ENCODE data around the gene COQ9.
"Not testable (repeated sequence)": the region's sequence is repeated elsewhere in the genome, so short reads cannot be mapped to it uniquely, and the experiment has no call there.

COQ9 gene

DNA sequence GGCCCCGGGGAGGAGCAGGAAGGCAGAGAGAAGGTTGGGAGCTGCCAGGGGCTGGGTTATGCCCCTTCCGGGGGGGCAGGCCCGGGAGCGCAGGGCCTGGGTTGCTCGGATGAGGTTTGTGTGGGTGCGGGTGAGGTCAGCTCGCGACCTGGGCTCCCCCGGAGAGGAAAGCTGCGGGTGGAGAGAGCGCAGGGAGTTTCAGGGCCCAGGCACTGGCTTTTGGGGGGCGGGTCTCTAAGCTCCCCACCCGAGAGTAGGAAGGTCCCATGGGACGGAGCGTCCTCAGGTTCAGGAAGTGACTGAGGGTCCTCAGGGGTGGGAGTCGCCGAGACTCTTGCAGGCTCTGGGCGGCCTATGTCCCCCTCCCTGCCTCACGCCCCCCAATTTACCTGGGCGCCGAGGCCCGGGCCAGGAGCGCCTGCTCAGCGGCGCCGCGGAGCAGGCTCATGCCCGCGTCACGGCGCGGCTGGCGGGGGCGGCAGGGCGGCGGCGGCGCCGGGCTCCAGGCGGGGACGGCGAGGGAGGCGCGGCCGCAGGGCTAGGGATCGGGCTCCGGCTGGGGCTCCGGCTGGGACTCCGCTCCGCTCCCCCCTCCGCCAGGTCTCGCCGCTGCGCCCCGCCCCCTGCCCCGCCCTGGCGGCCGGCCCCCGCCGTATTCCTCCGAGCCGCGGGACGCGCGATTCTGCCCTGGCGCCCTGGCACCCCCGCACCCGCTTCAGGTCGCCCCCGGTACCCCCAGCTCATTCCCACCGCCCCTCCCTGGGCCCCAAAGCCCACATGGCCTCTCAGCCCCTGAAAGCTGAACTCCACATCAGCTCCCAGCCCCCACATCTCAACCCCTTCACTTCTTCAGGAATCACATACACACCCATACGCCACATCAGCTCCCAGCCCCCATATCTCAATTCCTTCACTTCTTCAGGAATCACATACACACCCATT lies 38.9 kb downstream of the COQ9 start, which contains the start of gene DOK4:
Gene DOK4 (minus strand): TSS at position 578 of the 942 bp plus-strand sequence. CDS start 6,986 bp downstream, outside the sequence.
- peak; percentile 38 for DNase-seq (ENCODE audit: low spot score)

GRCh38 chr16:57486858-57487834 lies 39.9 kb downstream of the COQ9 start:
- no peak for DNase-seq (ENCODE audit: low spot score)

GRCh38 chr16:57489229-57489628 lies 42.0 kb downstream of the COQ9 start:
- no peak for DNase-seq (ENCODE audit: low spot score)

- no peak for DNase-seq (ENCODE audit: low spot score)
Observed at GRCh38 chr16:57493767-57494166, 46.5 kb downstream of the COQ9 start.

DNA sequence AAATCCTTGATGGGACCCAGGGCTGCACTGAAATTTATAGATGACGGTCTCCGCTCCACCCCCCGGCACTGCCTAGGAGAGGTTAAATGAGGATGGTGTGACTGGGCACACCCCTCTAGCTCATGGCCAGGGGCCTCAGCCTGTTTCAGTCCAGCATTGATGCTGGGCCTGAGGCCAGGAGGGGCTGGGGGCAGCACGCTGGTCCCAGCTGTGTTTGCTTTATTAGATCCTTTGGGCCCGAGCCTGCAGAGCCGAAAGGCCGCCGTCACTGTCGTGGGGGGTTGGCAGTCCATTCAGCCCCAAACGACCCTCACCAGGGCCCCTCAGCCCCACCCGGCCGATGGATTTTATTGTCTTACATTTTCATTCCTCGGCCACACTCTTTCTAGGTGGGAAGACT lies 49.8 kb downstream of the COQ9 start:
- no peak for DNase-seq (ENCODE audit: low spot score)

- no peak for DNase-seq (ENCODE audit: low spot score)
Observed at GRCh38 chr16:57498031-57498430, 50.8 kb downstream of the COQ9 start.

GRCh38 chr16:57499941-57500340 lies 52.7 kb downstream of the COQ9 start:
- DNase-seq (ENCODE audit: low spot score) = not testable (repeated sequence)

DNA sequence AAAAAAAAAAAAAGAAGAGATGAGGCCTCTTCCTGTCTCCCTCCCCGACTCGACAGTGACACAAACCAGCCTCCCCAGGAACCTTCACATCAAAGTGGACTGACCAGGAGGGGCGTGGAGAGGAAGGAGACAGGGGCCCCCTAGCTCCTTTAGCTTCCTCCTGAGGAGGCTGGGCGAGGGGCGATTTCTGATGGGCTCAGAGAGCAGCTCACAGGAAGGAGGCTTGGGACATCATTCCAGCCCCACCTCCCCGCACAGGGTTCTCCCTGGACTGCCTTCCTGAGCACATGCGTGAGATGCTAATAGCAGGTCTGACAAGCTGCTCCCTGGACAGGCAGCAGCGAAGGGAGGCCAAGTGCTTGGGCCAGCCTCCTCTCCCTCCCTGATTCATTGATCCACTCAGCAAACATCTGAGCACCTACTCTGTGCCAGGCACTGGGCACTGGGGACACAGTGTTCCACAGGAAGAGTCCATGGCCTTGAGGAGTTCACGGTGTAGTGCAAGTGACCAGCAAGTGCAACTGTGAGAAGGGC lies 53.4 kb downstream of the COQ9 start:
- DNase-seq (ENCODE audit: low spot score) = no peak

GRCh38 chr16:57501492-57501891 lies 54.2 kb downstream of the COQ9 start:
- DNase-seq (ENCODE audit: low spot score) = no peak

DNA sequence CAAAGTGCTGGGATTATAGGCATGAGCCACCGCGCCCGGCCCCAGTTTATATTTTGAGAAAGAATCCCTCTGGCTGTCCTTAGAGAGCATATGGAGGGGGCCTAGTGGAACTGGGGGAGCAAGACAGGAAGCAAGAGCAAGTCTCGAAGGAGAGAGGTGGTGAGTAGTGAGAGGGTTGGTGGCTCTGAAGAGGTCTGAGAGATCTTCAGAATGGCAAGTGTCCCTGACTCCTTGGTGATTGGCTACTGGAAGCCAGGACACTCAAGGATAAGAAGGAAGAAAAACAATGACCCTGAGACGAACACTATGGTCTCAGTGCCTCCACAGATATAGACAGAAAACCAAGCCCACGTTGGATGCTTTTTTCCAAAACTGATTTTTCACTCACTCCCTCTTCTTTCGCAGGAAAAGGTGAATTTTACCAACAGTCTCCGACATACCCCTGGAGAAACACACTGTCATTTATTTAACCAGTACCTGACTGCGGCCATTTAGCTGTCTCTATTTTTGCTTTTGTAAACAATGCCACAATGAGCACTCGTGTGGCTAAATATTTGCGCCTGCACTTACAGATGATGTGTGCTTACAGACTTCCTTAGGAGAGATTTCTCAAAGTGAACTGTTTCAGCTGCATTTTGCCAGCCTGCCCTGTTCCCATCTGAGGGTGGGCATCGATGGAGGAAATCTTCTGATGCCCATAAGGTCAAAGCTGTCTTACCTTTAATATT lies 54.9 kb downstream of the COQ9 start:
- DNase-seq (ENCODE audit: low spot score) = no peak

- DNase-seq (ENCODE audit: low spot score) = no peak
Observed at GRCh38 chr16:57503366-57503765, 56.1 kb downstream of the COQ9 start.

DNA sequence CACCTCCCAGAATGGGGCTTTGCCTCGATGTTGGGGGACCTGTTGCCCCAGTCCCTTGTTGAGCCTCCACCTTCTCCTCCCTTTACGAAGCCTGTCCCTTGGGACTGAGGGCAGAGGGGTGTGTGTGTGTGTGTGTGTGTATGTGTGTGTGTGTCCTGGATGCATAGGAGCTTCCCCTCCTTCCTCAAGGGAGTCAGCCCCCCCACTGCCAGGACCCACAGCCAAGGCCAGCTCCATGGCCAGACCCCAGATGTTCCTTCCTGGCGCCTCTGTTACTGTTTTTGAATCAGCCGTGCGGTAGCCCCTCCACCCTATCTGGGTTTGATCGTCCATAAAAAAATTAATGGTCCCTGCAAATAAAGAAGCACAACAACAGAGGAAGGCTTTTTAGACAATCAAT lies 56.7 kb downstream of the COQ9 start:
- no peak for DNase-seq (ENCODE audit: low spot score)

GRCh38 chr16:57504491-57504890 lies 57.2 kb downstream of the COQ9 start:
- DNase-seq (ENCODE audit: low spot score) = no peak

- DNase-seq (ENCODE audit: low spot score) = no peak
Observed at GRCh38 chr16:57505169-57505568, 57.9 kb downstream of the COQ9 start.

GRCh38 chr16:57507136-57508034 lies 60.1 kb downstream of the COQ9 start:
- no peak for DNase-seq (ENCODE audit: low spot score)

- no peak for DNase-seq (ENCODE audit: low spot score)
Observed at GRCh38 chr16:57508035-57508425, 60.8 kb downstream of the COQ9 start.

GRCh38 chr16:57509231-57509923 lies 62.1 kb downstream of the COQ9 start:
- no peak for DNase-seq (ENCODE audit: low spot score)

- DNase-seq (ENCODE audit: low spot score) = no peak
Observed at GRCh38 chr16:57510016-57510871, 63.0 kb downstream of the COQ9 start.

Measured in globus pallidus (tissue), 1 donor.